GM19372 (cell line): Measurements from ENCODE around the gene APOB.

ENCODE experiments used
- ATAC-seq: cut with Tn5 transposase; IDR thresholded peaks from one replicate; pipeline ENCODE4 v1.9.1; 2021; ENCODE audit warnings: mild to moderate bottlenecking, low read depth, moderate library complexity; ENCODE audit not compliant: unreplicated experiment

Gene APOB

GRCh38 chr2:20986024-20986939, 57.6 kb downstream of the APOB start:
- no peak for ATAC-seq

GRCh38 chr2:20985062-20985461, 58.8 kb downstream of the APOB start:
- ATAC-seq = no peak

GRCh38 chr2:20984408-20984807, 59.5 kb downstream of the APOB start:
- ATAC-seq = no peak

- ATAC-seq = no peak
Observed at GRCh38 chr2:20983844-20984243, 60.0 kb downstream of the APOB start.

GRCh38 chr2:20982861-20983260, 61.0 kb downstream of the APOB start:
- ATAC-seq = no peak

- ATAC-seq = no peak
Observed at GRCh38 chr2:20977520-20978180, 66.2 kb downstream of the APOB start.

- no peak for ATAC-seq
Observed at GRCh38 chr2:20976527-20976926, 67.3 kb downstream of the APOB start.

GRCh38 chr2:20972792-20973565, 70.9 kb downstream of the APOB start:
- no peak for ATAC-seq

- no peak for ATAC-seq
Observed at GRCh38 chr2:20972110-20972509, 71.8 kb downstream of the APOB start.

GRCh38 chr2:20970068-20970467, 73.8 kb downstream of the APOB start:
- ATAC-seq = no peak

- no peak for ATAC-seq
Observed at GRCh38 chr2:20966061-20966595, 77.7 kb downstream of the APOB start.

- no peak for ATAC-seq
Observed at GRCh38 chr2:20965221-20965620, 78.7 kb downstream of the APOB start.

- ATAC-seq = no peak
Observed at GRCh38 chr2:20963867-20964266, 80.0 kb downstream of the APOB start.

- peak; percentile 81 for ATAC-seq
Observed at GRCh38 chr2:20962939-20963557, 80.8 kb downstream of the APOB start.

GRCh38 chr2:20961858-20962257, 82.0 kb downstream of the APOB start:
- no peak for ATAC-seq

GRCh38 chr2:20960003-20960402, 83.9 kb downstream of the APOB start:
- ATAC-seq = no peak

GRCh38 chr2:20959252-20959651, 84.6 kb downstream of the APOB start:
- no peak for ATAC-seq

GRCh38 chr2:20957788-20958525, 85.9 kb downstream of the APOB start:
- ATAC-seq = no peak

GRCh38 chr2:20955277-20956026, 88.4 kb downstream of the APOB start:
- ATAC-seq = no peak
